NCI-H446 (cell line): ENCODE results near the gene GP1BA.

Experiments
- DNase-seq, 2 experiments: peaks; one replicate each; lab custom pipeline; 2025; lab: John Stamatoyannopoulos, UW

GP1BA gene

DNA sequence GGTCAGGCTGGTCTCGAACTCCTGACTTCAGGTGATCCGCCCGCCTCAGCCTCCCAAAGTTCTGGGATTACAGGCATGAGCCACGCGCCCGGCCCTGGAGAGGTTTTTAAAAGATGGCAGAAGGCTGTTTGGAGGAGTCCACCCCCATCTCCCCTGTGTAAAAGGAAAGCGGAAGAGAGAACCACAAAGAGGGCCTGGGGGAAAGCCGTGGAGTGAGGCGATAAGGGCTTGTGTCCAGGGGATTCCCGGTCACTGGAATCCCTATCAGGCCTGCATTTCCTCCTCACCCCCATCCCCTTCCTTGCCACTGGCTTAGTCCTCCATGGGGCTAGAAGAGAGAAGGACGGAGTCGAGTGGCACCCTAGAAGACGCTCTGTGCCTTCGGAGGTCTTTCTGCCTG lies at the start of gene GP1BA:
Gene GP1BA, plus strand, starts transcription at position 315 of the 400 bp plus-strand sequence. CDS start 328 bp downstream, outside the sequence.
- no peak for DNase-seq

DNA sequence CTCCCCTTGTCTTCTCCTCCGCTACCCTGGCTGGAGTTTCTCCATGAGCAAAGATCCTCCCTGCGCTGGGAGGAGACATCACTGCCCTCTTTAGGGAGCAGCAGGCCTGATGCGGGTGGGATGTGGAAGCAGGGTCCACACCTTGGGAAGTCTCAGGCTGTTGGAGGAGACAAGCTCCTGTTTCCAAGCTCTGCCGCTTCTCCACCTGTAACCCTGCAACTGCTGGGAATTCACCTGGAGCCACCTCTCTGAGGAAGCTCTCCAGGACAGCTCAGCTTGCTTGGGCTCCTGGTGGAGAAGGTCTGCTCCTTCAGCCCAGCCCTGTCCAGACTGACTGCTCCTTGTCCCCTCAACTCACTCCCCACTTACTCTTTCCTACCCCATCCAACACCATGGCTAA lies 47.6 kb upstream of the GP1BA start:
- DNase-seq = no peak

DNA sequence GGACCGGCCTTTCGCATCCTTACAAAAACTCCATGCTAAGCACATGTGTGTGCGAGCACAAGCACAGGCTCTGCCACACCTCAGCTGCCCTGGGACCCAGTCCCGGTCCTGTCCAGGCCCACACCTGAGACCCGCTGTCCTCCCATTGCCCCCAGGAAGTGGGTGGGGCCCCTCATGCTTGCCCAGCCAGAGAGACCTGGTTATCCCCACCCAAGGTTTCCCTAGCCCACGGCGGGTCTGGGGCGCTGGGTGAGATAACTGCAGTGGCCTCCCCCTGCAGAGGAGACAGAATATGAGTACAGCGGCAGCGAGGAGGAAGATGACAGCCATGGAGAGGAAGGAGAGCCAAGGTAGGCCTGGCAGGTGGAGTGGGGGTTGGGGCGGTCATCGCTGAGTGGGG lies 45.2 kb upstream of the GP1BA start:
- DNase-seq = no peak

DNA sequence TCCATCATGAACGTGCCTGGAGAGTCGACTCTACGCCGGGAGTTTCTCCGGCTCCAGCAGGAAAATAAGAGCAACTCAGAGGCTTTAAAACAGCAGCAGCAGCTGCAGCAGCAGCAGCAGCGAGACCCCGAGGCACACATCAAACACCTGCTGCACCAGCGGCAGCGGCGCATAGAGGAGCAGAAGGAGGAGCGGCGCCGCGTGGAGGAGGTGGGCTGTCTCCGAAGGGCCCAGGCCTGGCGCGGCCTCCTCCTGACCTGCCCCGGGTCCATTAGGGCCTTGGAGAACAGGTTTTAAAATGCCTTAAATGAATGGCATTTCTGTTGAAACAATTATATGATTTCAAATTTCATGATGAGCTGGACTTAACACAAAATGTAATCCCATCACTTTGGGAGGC lies 44.5 kb upstream of the GP1BA start:
- DNase-seq = no peak

DNA sequence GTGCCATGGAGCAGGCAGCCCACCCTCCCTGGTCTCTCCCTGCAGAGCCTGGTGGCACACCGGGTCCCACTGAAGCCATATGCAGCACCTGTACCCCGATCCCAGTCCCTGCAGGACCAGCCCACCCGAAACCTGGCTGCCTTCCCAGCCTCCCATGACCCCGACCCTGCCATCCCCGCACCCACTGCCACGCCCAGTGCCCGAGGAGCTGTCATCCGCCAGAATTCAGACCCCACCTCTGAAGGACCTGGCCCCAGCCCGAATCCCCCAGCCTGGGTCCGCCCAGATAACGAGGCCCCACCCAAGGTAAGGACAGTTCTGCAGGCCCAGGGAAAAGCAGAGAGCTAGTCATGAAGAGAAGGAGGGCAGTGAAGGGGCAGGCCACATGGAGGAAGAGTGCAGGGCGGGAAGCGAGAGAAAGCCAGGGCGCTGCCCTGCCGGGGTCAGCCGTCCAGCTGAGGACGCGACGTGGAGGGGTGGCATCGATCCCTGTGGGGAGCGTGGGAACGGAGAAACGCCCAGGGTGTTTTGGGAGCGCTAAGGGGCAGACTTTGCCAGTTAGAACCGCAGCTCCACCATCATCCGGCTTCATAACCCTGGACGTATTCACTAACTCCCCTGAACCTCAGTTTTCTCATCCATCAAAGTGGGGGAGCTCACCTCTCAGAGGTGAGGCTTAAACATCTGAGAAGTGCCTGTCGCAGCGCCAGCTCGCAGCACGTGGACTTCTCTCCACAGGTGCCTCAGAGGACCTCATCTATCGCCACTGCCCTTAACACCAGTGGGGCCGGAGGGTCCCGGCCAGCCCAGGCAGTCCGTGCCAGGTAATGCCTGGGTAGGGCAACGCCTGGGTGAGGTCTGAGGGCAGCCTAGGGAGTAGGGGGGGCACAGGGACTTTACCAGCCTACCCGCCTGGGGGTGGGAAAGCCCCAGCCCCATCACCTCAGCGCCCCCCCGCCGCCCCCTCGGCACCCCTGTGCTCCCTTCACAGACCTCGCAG lies 40.4 kb upstream of the GP1BA start:
- no peak for DNase-seq

DNA sequence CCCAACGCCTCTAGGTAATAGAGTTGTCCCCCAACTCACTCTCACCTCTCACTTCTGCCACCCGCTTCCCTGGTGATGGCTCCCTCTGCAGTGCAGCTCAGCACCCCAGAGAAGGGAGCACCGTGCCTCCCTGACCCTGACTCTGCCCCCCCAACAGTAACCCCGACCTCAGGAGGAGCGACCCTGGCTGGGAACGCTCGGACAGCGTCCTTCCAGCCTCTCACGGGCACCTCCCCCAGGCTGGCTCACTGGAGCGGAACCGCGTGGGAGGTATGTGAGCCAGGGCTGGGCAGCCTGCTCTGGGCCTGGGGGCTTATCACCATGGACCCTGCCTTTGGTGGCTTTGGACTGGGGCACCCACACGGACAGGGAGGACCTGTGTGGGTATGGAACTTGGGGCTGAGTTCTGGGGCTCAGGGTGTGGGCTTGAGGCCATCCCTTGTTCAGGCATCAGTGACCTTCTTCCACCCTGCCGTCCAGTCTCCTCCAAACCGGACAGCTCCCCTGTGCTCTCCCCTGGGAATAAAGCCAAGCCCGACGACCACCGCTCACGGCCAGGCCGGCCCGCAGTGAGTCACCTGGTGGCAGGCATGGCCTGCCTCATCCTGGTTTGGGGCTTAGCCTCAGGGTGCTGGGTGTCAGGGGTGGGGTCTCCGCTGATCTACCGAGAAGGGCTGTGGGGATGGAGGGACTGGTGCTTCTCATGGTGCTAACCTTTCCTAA lies 39.4 kb upstream of the GP1BA start:
- DNase-seq = no peak

DNA sequence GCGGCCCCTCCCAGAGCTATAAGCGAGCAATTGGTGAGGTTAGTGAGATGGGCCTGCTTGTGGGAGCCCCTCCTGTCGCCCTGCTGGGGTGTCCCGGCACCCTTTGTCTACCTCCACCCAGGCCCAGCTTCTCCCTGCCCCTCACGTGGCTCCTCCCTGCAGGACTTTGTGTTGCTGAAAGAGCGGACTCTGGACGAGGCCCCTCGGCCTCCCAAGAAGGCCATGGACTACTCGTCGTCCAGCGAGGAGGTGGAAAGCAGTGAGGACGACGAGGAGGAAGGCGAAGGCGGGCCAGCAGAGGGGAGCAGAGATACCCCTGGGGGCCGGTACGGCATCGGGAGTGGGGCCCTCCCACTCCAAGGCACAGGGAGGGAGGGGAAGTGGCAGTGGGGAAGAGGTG lies 38.8 kb upstream of the GP1BA start:
- no peak for DNase-seq

DNA sequence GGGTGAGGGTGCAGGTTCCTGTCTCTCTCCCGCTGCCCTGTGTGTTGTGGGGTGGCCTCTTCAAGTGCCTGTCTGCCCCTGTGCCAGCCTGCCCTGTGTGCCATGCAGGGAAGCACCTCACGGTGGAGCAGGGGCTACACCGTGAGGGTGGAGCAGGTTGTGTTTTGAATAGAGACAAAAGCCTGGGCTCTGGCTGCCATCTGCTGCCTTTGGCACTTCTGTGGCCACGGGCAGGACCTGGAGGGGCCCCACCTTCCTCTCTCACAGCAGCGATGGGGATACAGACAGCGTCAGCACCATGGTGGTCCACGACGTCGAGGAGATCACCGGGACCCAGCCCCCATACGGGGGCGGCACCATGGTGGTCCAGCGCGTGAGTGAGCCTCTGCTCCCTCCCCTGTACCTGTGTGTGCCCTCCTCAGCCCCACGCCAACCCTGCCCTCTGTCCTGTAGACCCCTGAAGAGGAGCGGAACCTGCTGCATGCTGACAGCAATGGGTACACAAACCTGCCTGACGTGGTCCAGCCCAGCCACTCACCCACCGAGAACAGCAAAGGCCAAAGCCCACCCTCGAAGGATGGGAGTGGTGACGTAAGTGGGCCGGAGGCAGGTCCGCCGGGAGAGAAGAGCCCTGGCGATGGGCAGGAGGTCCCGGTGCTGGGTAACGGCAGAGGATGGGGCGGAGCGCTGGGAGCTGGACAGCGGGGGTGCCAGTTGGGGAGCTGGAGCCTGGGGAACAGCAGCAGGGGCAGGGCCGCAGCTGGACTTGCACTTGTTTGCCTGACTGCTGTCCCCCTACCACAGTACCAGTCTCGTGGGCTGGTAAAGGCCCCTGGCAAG lies 38.1 kb upstream of the GP1BA start:
- DNase-seq = no peak

DNA sequence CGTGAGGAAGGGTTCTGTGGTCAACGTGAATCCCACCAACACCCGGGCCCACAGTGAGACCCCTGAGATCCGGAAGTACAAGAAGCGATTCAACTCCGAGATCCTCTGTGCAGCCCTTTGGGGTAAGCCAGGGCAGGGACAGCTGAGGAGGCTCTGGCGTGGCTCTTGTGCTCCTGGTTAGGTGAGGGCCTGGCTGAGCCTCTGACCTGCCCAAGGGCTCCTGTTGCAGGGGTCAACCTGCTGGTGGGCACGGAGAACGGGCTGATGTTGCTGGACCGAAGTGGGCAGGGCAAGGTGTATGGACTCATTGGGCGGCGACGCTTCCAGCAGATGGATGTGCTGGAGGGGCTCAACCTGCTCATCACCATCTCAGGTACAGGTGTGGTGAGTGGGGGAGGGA lies 37.0 kb upstream of the GP1BA start:
- no peak for DNase-seq

DNA sequence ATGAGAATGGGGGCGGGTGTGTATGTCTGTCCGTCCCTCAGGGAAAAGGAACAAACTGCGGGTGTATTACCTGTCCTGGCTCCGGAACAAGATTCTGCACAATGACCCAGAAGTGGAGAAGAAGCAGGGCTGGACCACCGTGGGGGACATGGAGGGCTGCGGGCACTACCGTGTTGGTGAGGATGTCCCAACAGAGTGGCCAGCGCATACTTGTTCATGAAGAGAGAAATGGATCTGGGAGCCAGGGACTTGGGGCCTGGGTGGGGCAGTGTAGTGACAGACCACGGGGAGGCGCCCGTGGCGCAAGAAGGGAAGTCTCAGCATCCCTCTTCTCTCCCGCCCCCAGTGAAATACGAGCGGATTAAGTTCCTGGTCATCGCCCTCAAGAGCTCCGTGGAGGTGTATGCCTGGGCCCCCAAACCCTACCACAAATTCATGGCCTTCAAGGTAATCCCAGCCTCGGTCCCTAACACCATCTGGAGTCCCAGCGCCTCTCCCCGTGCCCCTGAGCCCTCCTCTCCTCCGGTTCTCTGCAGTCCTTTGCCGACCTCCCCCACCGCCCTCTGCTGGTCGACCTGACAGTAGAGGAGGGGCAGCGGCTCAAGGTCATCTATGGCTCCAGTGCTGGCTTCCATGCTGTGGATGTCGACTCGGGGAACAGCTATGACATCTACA lies 36.3 kb upstream of the GP1BA start:
- DNase-seq = no peak

DNA sequence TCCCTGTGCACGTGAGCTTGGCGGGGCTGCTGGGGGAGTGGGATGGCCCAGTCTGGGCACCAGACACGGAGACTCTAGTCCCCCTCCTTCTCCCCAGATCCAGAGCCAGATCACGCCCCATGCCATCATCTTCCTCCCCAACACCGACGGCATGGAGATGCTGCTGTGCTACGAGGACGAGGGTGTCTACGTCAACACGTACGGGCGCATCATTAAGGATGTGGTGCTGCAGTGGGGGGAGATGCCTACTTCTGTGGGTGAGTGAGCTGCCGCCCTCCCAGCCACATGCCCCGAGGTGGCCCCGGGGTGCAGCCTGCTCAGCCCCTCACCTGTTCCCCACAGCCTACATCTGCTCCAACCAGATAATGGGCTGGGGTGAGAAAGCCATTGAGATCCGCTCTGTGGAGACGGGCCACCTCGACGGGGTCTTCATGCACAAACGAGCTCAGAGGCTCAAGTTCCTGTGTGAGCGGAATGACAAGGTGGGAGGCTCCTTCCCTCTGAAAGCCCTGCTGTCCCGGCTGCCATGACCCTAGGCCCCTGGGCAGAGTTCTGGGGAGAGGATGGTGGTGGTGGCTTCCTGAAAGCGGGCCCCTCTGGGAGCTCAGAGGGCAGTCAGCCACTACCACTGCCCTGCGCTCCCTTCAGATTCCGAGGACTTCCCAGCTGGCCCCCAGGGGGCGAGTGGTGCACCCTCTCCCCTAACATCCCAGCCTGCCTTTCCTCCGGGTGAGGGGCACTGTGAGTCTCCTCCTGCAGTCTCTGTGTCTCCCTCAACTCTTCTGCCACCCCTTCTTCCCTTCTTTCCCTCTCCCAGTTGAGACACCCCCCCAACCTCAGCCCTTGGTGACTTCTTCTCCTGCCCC lies 35.5 kb upstream of the GP1BA start:
- DNase-seq = no peak

DNA sequence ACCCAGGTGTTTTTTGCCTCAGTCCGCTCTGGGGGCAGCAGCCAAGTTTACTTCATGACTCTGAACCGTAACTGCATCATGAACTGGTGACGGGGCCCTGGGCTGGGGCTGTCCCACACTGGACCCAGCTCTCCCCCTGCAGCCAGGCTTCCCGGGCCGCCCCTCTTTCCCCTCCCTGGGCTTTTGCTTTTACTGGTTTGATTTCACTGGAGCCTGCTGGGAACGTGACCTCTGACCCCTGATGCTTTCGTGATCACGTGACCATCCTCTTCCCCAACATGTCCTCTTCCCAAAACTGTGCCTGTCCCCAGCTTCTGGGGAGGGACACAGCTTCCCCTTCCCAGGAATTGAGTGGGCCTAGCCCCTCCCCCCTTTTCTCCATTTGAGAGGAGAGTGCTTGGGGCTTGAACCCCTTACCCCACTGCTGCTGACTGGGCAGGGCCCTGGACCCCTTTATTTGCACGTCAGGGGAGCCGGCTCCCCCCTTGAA lies 34.8 kb upstream of the GP1BA start:
- DNase-seq = no peak

DNA sequence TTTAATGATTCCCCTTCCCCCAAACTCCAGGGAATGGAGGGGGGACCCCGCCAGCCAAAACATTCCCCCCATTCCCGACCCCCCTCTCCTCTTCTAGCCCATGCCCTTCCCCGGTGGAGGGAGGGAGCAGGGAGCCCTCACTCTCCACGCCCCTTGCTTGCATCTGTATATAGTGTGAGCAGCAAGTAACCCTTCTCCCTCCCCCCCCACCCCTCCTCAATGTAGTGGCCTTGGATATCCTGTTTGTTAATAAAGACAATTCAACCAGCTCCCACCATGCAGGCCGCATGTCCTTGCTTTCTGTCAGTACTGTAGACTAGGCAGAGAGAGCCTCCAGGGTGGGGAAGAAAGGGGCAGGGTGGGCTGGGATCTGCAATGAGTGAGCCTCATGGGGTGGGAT lies 34.3 kb upstream of the GP1BA start:
- no peak for DNase-seq

DNA sequence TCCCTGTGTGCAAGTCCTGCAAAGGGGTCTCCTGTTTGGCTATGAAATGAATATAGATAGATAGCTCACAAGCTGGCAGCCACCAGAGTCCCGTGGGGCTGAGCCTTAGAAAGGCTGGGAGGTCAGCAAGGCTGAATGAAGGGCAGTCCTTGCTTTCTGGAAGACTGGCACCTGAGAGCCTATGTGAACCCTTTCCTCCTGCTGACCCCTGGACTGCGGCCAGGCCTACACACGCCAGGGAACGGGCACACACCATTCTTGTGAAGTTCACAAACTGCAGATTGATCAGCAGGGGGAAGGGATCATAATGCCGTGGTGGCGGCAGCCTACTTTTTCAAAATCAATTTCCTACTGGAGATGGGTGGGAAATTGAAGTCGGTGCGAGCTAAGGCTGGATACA lies 33.7 kb upstream of the GP1BA start:
- no peak for DNase-seq

DNA sequence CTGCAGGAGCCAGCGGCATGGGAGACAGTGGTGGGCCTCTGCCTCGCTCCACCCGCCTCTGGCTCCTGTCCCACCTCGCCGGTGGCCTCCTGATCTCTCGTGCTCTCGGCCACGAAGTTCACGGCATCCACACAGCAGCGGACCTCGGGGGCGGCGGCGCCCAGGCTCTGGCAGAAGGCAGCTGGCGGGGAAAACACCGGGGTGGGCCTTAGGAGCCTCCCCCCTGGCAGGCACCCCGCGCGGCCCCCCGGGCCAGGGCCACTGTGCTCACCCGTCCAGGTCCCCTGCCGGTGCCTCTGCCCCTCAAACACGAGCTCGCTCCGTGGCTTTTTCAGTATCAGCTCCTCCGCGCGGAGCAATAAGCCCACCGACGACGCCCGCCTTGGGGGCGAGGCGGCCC lies 33.1 kb upstream of the GP1BA start:
- no peak for DNase-seq

DNA sequence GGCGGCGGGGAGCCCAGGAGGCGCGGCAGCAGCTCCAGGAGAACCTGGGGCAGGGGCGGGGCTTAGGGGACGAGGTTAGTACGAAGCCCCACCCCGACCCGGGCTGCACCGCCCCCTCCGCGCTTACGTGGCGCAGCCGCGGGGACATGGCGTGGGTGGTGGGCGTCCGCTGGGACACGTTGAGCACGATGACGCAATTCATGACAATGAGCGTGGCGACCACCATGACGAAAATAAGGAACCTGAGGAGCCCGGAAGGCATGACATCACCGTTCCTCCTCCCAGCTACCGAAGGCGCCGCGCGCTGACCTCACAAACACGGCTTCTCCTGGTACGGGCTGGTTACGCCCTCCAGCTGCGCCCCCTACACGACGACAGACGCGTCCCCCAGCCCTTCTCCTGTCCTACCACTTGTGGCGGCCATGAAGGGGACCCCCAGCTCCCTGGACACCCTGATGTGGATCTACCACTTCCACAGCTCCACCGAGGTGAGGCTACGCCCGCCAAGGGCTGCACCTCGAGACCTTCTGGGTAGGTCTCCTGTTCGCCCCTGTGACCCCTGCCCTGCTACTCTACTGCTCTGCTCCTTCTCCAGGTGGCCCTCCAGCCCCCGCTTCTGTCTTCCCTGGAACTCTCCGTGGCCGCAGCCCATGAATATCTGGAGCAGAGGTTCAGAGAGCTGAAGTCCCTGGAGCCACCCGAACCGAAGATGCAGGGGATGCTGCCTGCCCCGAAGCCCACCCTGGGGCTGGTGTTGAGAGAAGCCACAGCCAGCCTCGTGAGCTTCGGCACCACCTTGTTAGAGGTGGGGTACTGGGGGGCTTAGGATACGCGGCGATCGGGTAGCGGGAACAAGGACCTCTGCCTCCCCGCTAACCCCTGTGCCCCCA lies 32.5 kb upstream of the GP1BA start, which contains the start of gene C17orf107:
Gene C17orf107, plus strand, starts transcription at position 196 of the 890 bp plus-strand sequence. Its CDS starts 227 bp downstream, at position 423.
- no peak for DNase-seq

DNA sequence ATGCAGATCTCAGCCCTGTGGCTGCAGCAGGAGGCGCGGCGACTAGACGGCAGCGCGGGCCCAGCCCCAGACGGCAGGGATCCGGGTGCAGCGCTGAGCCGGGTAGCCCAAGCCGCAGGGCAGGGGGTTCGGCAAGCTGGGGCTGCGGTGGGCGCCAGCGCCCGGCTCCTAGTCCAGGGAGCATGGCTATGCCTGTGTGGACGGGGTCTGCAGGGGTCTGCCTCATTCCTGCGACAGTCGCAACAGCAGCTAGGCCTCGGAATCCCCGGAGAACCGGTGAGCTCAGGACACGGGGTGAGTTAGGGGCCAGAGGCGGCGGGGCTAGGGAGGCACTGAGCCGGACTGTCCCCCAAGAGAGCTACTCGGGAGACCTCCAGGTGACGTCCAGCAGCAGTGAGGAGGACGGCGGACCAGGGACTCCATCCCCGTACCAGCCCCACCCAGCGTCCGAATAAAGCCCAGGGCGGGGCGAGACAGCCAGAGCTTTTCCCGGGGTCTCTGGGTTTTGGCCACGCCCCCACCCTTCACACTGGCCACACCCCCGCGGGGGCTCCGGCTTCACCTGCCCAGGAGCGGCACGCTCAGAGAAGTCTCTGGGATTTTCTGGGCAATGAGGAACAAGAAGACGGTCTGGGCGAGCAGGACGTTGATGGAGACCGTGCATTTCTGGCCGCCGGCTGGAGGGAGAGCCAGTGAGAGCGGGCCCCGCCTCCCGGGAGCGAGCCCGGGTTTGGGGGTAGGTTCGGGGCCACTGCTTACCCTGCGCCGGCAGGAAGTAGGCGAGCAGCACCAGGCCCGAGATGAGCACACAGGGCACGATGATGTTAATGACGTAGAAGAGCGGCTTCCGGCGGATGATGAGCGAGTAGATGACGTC lies 31.6 kb upstream of the GP1BA start:
- no peak for DNase-seq

DNA sequence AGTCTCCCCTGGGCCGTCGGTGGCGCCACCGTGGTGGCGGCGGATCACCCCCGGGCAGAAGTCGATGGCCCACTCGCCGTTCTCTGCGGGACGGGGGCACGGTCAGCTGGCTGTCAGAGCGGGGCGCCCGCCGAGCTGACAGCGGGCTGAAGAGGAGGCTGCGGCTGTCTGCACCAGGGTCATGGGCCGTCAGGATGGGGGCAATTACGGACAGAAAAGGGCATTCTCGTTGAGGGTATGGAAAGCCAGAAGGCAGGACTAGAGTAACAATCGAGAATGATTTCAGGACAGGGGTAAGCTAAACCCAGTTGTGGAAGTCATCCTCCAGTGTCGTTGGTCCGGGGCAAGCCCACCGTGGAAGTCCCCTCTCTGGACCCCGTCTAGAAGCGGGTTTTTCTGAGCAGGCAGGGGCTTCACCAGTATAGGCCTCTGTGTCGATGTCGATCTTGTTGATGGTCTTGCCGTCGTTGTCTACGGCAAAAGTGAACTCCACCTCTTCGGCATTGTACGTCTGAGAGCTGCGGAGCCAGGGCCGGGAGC lies 30.9 kb upstream of the GP1BA start:
- no peak for DNase-seq
